KOPT-K1 (cell line): ENCODE data around the gene OPA3.

Experiments used
- H3K27ac ChIP-seq: fragments of 200-600 bp; sonication (generic); 2 replicates; pipeline ENCODE4 v1.5.1; 2016; ENCODE audit warnings: antibody characterized with exemption, mild to moderate bottlenecking, low read depth, low read length; ENCODE audit not compliant: poor library complexity, severe bottlenecking
- H3K36me3 ChIP-seq: fragments of 200-600 bp; sonication (generic); 2 replicates; pipeline ENCODE4 v1.5.1; 2017; ENCODE audit warnings: antibody characterized with exemption, mild to moderate bottlenecking, low read length, moderate library complexity; ENCODE audit not compliant: insufficient read depth
- H3K9me3 ChIP-seq: fragments of 200-600 bp; sonication (generic); 2 replicates; pipeline ENCODE4 v1.5.1; 2017; ENCODE audit warnings: antibody characterized with exemption, low read length, mild to moderate bottlenecking; ENCODE audit not compliant: insufficient read depth, poor library complexity, severe bottlenecking

OPA3 gene

DNA sequence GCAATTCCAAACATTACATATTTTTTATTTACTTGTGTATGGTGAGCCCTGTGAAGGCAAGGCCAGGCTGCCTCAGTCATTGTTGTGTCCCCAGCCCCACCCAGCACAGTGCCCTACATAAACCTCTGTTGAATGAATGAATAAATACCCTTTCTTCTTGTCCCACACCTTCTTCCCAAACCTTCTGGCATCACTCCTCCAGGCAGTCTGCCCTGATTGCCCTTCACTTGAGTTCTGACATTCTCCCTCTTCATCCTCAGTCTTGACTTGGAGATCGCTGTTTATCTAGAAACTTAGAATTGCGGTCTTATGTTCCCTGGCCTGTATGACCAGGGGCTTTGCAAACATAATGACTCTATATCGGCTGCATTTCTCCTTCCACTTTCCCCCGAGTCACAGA, 5.2 kb upstream of the OPA3 start:
- Histone ChIP-seq H3K36me3 (no peaks in the 10 kb centered on the region), H3K27ac (no peak overlapping the region), H3K9me3 (no peaks in the 10 kb centered on the region)

DNA sequence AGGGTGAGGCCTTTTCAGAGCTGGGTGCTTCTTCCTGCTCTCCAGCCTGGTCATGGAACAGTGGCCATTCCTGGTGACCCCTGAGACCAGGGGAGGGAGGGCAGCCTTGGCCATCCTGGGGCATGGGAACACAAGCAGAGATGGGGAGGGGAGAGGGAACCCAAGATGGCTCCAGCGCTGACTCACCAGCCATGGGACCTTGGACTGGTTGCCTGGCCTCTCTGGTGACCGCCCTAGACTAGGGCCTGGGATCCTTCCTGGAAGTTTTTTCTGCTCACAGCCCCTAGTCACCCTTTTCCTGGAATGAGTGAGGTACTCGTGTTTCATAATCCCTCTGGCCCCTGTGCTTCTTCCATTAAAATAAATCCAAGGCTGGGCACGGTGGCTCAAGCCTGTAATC, 3.3 kb upstream of the OPA3 start:
- no peak overlapping the region for H3K27ac ChIP-seq

DNA sequence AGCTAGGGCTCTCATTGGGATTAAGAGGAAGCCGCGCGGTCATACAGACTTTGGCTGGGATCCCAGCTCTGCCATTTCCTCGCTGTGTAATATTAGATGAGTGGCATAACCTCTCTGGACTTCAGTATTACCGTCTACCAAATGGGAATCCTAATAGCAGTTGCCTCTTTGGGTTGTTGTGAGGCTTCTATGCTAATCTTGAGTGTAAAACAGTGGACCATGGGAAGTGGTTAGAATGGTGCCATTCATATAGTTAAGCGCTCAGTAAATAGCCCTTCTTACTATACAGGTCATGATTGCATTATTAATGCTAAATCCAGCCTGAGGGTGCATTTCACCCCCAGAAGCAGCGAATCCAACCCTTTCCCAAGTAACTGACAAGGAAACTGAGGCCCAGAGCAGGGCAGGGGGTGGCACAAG, 566 bp upstream of the OPA3 start:
- Histone ChIP-seq H3K27ac (peak overlapping the region; percentile 80), H3K9me3 (no peaks in the 10 kb centered on the region), H3K36me3 (no peaks in the 10 kb centered on the region)

More for the DNA sequence above, 3.3 kb upstream of the OPA3 start:
- Histone ChIP-seq H3K36me3 (no peaks in the 10 kb centered on the region), H3K9me3 (no peaks in the 10 kb centered on the region)

DNA sequence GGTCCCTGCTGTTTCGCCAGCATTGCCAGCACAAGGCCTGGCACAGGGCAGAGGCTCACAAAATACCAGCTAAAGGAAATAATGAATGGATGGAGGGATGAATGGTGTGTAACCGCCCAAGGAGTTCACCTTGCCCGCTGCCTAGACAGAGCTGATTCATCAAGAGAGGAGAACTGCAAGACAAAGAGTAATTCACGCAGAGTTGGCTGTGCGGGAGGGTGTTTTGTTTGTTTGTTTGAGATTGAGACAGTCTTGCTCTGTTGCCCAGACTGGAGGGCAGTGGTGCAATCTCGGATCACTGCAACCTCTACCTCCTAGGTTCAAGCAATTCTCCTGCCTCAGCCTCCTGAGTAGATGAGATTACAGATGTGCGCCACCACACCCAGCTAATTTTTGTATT, 3.0 kb downstream of the OPA3 start:
- H3K9me3 ChIP-seq: no peaks in the 10 kb centered on the region
- H3K36me3 ChIP-seq: no peaks in the 10 kb centered on the region
- H3K27ac ChIP-seq: no peak overlapping the region

DNA sequence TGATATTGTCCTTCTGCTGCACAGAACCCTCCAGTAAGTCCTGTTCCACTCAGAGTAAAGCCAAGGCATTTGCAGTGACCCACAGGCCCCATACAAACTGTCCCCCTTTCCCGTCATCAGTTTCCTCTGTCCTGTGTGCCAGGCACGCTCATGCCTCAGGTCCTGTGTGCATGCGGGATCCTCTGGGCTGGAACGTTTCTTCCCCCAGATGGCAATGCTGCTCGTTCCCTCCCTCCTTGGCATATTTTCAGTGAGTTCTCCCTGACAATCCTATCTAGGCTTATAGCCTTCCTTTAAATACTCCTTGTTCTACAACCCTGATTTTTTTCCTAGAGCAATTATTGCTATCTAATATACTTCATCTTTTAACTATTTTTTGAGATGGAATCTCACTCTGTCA, 5.7 kb downstream of the OPA3 start:
- Histone ChIP-seq H3K36me3 (no peaks in the 10 kb centered on the region), H3K9me3 (no peaks in the 10 kb centered on the region), H3K27ac (no peak overlapping the region)

DNA sequence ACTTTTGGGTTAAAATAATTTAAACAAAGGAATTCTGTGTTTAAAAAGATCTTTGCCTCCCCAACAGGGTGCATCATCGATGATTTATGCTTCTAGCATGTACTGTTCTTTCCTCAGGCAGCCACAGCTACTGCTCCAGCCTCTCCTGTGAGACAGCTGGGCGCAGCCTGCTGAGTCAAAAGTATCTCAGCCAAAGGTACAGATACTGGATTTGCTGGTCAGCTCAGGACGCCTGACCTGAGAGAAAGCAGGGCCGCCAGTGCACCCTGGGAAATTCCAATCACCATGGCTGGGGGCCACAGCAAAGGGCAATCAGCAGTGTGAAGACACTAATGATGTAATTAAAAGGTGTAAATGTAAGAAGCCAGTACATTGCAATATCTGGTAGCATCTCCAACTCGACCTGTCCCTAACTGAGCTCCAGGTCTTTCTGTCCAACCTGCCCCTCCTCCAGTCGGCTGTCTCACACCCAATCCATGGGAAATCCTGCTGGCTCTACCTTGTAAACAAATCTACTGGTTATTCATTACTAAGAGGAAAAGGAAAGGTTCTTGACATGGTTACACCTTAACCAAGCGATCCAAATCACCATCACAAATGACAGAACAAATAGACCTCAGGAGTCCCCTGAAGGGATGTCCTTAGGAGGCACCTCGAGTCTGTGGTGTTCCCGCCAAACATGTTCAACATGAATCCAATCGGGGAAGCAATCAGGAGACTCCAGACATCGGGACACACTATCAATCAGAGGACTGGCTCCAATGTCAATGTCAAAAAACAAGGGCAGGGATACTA, 7.3 kb downstream of the OPA3 start:
- Histone ChIP-seq H3K27ac (no peak overlapping the region), H3K36me3 (no peaks in the 10 kb centered on the region), H3K9me3 (no peaks in the 10 kb centered on the region)

DNA sequence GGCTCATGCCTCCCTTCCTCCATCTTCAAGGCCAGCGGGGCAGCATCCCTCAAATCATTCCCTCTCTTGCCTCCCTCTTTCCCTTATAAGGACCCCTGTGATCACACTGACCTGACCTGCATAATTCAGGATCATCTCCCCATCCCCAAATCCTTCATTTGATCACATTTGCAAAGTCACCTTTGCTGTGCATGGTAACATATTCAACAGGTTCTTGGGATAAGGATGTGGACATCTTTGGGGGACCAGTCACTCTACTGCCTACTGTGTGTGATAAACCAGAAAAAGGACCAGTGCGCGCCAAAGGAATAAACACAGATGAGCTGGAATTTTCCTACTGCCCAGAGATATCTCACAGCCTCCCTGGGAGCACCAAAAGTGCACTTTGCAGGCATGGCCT, 7.9 kb downstream of the OPA3 start:
- Histone ChIP-seq H3K27ac (no peak overlapping the region), H3K36me3 (no peaks in the 10 kb centered on the region), H3K9me3 (no peaks in the 10 kb centered on the region)

DNA sequence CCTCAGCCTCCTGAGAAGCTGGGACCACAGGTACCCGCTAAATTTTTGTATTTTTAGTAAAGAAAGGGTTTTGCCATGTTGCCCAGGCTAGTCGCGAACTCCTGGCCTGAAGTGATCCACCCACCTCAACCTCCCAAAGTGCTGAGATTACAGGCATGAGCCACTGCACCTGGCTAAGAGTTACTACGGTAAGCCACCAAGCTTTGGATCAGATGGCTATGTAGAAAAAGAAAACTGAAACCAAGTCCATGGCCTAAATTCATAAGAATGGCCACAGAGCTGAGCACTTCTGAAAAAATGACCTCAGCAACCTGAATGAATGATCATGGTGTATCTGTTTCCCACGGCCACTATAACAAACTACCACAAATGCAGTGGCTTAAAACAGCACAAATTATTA, 9.4 kb downstream of the OPA3 start:
- no peak overlapping the region for H3K27ac ChIP-seq
- no peaks in the 10 kb centered on the region for H3K36me3 ChIP-seq
- no peaks in the 10 kb centered on the region for H3K9me3 ChIP-seq

DNA sequence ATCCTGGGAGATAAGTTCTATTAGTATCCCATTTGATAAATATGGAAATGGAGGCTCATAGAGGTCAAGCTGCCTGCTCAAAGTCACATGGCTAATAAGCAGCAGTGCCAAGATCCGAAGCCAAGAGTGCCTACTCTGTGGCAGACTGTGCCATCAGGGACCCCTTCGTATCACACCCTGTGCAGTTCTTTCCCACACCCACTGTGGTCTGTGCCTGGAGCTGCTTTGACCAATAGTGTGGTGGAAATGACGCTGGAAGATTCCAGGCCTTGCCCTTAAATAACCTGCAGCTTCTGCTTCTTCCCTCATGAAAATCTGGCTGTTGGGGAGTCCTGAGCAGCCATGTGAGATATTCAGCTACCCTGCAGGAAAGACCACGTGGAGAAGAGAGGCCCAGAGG, 10.1 kb downstream of the OPA3 start:
- no peaks in the 10 kb centered on the region for H3K9me3 ChIP-seq
- no peak overlapping the region for H3K27ac ChIP-seq
- H3K36me3 ChIP-seq: no peaks in the 10 kb centered on the region

DNA sequence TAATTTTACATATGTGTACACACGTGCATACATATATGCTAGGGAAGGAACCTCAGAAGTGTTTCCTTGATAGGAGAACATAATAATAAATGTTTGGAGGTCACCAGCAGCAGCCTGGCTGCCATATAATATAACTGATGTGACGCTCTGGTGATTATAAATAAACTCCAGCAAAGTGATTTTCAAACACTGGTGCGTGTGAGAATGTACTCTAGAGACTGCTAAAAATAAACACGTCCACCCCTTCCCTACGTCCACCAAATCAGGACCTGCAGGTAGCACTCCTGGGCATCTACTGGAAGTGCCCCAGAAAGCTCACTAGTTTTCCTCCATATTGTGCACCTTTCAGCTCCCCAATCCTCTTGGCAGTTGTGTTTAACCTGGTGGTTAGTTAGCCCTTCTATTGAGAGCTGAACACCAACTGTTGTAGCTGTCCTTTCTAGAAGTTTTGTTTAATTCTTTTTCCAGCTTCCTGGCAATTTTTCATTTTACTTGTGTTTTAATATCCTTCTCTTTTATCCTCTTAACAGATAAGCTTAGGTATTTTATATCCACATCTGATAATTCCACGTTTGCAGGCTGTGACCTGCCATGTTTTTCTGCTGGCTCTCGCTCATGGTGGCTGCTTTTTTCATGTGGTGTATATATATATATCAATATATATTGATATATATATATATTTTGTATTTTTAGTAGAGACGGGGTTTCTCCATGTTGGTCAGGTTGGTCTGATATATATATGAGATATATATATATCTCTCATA, 13.0 kb downstream of the OPA3 start:
- Histone ChIP-seq H3K27ac (no peak overlapping the region), H3K9me3 (no peaks in the 10 kb centered on the region), H3K36me3 (no peaks in the 10 kb centered on the region)

DNA sequence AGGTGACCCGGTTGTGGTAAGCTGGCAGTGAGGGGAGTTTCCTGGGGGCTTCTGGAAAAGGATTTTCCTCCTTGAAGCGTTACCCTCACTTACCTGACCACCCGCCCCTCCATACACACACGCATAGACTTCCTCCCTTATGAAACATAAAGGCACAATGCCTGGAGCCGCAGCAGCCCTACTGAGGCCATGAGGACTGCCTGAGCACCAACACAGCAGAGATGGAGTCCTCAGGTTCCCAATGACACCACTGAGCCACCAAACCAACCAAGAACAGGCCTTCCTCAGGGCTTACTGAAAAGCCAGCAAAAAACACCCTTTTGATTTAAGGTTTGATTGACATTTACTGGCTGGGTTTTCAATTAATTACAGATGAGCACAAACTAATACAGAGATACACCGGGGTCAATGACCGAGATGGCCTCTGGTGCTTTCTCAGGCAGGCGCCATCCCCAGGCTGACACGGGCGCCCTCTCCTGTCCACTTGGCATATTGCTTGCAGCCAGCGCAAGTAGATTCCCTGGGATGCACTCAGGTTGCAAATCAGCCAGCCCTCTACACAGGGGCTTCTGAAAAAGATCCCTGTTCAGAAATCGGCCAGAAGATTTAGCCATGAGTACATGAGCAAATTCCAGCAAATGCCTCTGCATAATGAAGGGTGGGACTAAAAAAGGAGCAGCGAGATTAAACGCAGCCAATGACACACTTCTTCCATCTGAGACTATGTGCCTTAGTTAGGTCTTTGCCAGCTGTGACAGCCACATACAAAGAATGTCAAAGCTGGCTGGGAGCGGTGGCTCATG, 14.8 kb downstream of the OPA3 start:
- Histone ChIP-seq H3K27ac (no peak overlapping the region), H3K9me3 (no peaks in the 10 kb centered on the region), H3K36me3 (no peaks in the 10 kb centered on the region)

DNA sequence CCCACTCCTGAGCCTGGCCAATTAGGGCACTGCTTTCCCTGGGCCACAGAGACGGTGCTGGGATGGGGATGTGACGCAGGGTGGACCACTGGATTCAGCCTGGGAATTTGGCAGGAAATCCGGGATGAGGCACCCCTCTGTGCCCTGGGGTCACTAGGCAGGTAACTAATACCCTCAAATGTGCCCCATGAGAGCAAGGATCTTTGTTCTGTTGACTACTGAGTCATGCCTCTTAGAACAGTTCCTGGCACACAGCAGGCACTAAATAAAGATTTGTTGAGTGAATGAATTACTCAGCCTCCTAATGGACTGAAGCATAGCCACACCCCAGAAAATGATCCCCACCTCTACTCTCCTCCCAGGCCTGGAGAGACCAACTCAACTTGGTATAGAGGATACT, 15.9 kb downstream of the OPA3 start:
- Histone ChIP-seq H3K36me3 (no peaks in the 10 kb centered on the region), H3K27ac (no peak overlapping the region), H3K9me3 (no peaks in the 10 kb centered on the region)

DNA sequence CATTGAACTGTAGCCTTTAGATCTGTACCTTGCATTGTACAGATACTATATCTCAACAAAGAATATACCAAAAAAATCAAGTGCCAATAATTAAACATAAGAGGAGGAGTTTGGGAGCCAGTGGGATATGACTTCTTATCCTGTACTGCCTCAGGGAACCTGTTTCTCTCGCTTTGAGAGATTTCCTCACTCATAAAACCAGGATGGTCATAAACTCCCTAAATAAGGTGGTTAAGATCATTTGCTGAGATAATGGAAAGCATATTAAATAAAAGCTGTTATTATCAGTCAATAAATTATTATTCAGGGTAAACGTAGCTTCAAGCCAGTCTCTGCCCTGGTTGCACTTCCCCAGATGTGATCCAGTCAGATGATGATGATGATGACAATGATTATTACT, 17.0 kb downstream of the OPA3 start:
- no peak overlapping the region for H3K27ac ChIP-seq

DNA sequence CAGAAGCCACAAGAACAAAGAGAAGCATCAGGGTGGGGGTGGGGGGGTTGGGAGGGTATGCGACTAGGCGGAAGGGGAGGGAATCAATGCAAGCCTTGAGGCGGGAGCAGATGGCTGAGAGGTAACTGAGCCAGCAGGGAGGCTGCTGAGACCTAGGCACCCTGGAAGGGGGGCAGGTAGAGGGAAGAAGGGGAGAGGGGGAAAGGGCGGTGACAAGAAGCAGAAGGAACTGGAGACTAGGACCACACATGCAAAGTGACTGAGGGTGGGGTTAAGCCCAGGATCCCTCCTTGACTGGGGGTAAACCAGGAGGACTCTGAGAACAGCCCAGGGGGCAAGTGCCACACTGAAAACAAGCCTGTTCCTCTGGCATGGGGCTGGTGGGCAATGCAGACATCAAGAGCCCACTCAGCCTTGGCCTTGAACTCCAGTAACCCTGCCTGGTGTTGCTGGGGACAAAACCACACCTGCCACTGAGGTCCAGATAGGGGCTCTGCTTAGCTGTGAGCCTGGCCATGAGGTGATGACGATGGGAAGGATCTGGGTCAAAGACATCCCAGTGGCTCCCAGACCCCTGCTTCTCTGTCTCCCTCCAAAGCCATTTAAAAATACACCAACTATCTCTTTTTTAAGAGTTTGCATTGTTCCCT, 20.3 kb downstream of the OPA3 start:
- Histone ChIP-seq H3K9me3 (no peaks in the 10 kb centered on the region), H3K36me3 (no peaks in the 10 kb centered on the region), H3K27ac (peak overlapping the region; percentile 21)

More for the DNA sequence above, 17.0 kb downstream of the OPA3 start:
- Histone ChIP-seq H3K36me3 (no peaks in the 10 kb centered on the region), H3K9me3 (no peaks in the 10 kb centered on the region)

DNA sequence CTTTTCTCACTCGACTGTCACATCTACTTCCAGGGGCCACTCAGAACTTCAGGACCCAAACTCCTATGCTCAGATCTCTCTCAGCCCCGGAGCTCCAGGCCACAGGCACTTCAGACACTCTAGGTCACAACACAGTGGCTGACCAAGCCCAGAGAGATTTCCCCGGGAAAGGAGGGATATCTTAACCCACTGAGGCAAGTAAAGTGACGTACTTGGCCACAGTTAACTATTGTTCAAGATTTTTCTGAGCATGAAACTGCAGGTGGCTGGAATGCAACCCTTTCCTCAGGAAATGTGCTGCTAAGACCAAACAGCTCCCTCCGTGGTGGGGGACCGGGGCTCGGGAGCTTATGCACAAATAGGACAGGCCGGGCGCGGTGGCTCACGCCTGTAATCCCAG, 23.9 kb downstream of the OPA3 start:
- H3K9me3 ChIP-seq: no peaks in the 10 kb centered on the region

More for the DNA sequence above, 23.9 kb downstream of the OPA3 start:
- no peaks in the 10 kb centered on the region for H3K36me3 ChIP-seq
- no peak overlapping the region for H3K27ac ChIP-seq
